Astrocyte (in vitro differentiated cells and primary cell): ENCODE results near the gene LMO7.

Experiments
- CTCF ChIP-seq: IDR thresholded peaks from 2 replicates; pipeline ENCODE4 v1.5.1; 2011; ENCODE audit warnings: low read depth, mild to moderate bottlenecking, inconsistent platforms, low read length, moderate library complexity; ENCODE audit not compliant: insufficient read depth
- EZH2 ChIP-seq: IDR thresholded peaks from 2 replicates; pipeline ENCODE4 v1.6.1; 2012; ENCODE audit warnings: mild to moderate bottlenecking, low read length, inconsistent platforms; ENCODE audit not compliant: insufficient read depth

GRCh38 chr13:75699062-75699461, 62.9 kb downstream of the LMO7 start:
- no peak for TF ChIP-seq CTCF
- no peak for TF ChIP-seq EZH2
